ENCODE results near the gene SH3TC1.

DNA sequence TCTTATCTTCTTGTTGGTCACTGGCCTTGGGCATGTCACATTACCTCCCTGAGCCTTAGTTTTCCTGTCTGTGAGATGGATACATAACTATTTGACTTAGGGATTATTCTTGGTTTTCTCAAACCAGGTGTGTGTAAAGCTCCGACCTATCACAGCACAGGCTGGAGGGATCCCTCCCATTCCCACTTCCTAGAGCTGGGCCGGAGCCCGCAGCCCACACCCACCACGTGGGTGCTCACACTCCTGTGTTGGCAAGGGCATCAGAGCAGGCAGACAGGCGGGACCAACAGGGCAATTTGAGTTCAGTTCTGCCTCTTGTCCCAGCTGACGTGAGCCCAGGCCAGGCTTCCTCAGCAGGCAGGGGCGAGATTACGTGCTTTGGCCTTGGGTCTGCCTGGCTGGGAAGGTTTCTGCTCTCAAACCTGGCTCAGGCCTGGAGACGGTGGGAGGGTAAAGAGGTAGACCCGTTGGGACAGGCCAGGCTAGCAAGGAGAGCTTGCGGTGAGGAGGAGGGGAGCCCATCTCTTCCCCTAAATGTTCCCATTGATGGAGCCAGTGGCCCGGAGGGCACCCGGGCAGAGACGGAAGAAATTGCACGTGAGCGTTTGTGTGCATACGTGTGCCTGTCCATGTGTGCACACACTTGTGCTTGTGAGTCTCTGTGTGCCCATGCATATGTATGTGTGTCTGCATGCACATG lies 734 bp upstream of the SH3TC1 start:
- TF ChIP-seq, protein P1, sequence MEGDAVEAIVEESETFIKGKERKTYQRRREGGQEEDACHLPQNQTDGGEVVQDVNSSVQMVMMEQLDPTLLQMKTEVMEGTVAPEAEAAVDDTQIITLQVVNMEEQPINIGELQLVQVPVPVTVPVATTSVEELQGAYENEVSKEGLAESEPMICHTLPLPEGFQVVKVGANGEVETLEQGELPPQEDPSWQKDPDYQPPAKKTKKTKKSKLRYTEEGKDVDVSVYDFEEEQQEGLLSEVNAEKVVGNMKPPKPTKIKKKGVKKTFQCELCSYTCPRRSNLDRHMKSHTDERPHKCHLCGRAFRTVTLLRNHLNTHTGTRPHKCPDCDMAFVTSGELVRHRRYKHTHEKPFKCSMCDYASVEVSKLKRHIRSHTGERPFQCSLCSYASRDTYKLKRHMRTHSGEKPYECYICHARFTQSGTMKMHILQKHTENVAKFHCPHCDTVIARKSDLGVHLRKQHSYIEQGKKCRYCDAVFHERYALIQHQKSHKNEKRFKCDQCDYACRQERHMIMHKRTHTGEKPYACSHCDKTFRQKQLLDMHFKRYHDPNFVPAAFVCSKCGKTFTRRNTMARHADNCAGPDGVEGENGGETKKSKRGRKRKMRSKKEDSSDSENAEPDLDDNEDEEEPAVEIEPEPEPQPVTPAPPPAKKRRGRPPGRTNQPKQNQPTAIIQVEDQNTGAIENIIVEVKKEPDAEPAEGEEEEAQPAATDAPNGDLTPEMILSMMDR (IDR thresholded peaks at IDR 0.05), result no peak
- no peak for TF ChIP-seq POLR2A (IDR thresholded peaks at IDR 0.05)

All from adrenal gland (tissue), 5 donors.